SK-N-MC (cell line): ENCODE data around the gene ZBTB20.

Source experiments
- DNase-seq: peaks from one replicate; pipeline ENCODE4 v3.0.0-alpha.2; 2011; ENCODE audit warnings: low read depth, low spot score
- H3K27ac ChIP-seq: fragments of 200-600 bp; sonication (generic); 2 replicates; pipeline ENCODE4 v1.5.1; 2016; ENCODE audit warnings: mixed run types
- H3K36me3 ChIP-seq: fragments of 200-600 bp; sonication (generic); 2 replicates; pipeline ENCODE4 v1.6.1; 2017; ENCODE audit warnings: antibody characterized with exemption, low read length, mixed read lengths; ENCODE audit not compliant: insufficient read depth
- H3K4me3 ChIP-seq: fragments of 200-600 bp; sonication (generic); 2 replicates; pipeline ENCODE4 v1.5.1; 2016
- H3K9ac ChIP-seq: fragments of 200-600 bp; sonication (generic); 2 replicates; pipeline ENCODE4 v1.8.0; 2017; ENCODE audit warnings: mixed run types, mixed read lengths; ENCODE audit not compliant: insufficient read length
- H3K9me3 ChIP-seq: fragments of 200-600 bp; sonication (generic); 2 replicates; pipeline ENCODE4 v1.6.1; 2017; ENCODE audit warnings: low read depth, mild to moderate bottlenecking, antibody characterized with exemption, low read length, moderate library complexity, mixed read lengths
- EZH2 ChIP-seq: fragments of 200-600 bp; sonication (generic); IDR thresholded peaks from one replicate; pipeline ENCODE4 v1.6.1; 2017; ENCODE audit warnings: antibody characterized with exemption
- FOXP2 ChIP-seq: optimal IDR thresholded peaks from 2 replicates; pipeline ENCODE3; 2011; ENCODE audit warnings: mild to moderate bottlenecking, moderate library complexity; ENCODE audit not compliant: insufficient read depth; ENCODE audit errors: extremely low read length, control extremely low read depth
- POLR2AphosphoS5 ChIP-seq: IDR thresholded peaks from 2 replicates; pipeline ENCODE4 v1.6.1; 2012; ENCODE audit warnings: mild to moderate bottlenecking, low read depth, low read length, borderline replicate concordance

ZBTB20 gene

DNA sequence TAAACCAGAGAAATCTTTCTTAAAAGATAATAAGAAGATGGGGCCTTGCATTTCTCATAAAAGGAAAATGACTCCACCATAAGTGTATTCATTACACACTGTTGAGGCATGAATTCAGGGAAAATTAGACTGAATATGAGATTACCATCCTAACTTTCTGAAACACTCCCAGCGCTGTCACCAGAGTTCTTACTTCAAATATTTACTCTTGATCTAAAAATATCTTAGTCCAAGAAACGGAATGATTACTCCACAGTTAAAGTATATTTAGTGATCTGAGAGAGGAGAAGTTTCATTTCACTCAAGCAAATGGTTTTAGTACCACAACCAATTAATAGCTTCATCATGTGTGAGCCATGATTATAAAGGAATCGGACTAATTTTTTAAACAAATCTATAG is 300.3 kb downstream of the ZBTB20 start:
- no peak overlapping the region for H3K27ac ChIP-seq
- TF ChIP-seq EZH2, result no peak
- no peak for TF ChIP-seq POLR2AphosphoS5
- TF ChIP-seq FOXP2, result no peak
- no peak overlapping the region for H3K4me3 ChIP-seq
- H3K9me3 ChIP-seq, result no peaks in the 10 kb centered on the region
- H3K9ac ChIP-seq, result no peak overlapping the region
- no peak for DNase-seq
- no peaks in the 10 kb centered on the region for H3K36me3 ChIP-seq

GRCh38 chr3:114846252-114846651 is 300.8 kb downstream of the ZBTB20 start:
- H3K4me3 ChIP-seq, result no peak overlapping the region
- no peak overlapping the region for H3K27ac ChIP-seq
- no peaks in the 10 kb centered on the region for H3K9me3 ChIP-seq
- no peaks in the 10 kb centered on the region for H3K36me3 ChIP-seq
- no peak for DNase-seq
- no peak overlapping the region for H3K9ac ChIP-seq
- no peak for TF ChIP-seq FOXP2
- TF ChIP-seq POLR2AphosphoS5, result no peak
- TF ChIP-seq EZH2, result no peak

DNA sequence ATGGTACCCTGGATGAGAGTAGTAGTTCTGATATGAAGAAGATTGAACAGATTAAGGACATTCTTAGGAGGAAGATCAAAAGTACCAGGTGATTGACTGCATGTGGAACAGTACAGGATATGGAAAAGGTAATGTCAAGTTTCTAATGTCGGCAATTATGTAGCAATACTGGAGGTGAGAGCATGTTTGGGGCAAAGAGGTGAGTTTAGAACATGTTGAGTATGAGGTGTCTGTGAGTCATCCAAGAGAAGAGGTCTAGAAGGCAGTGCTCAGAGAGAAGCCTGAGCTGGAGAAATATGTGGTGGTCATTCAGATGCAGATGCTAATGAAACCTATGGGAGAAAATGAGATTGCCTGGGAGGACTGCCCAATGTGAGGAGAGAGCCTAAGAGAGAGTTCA is 305.6 kb downstream of the ZBTB20 start:
- no peaks in the 10 kb centered on the region for H3K9me3 ChIP-seq
- no peak overlapping the region for H3K27ac ChIP-seq
- no peak overlapping the region for H3K9ac ChIP-seq
- no peaks in the 10 kb centered on the region for H3K36me3 ChIP-seq
- no peak overlapping the region for H3K4me3 ChIP-seq
- no peak for DNase-seq
- TF ChIP-seq FOXP2 (no peak), POLR2AphosphoS5 (no peak), EZH2 (no peak)

GRCh38 chr3:114839476-114839875 is 307.6 kb downstream of the ZBTB20 start:
- DNase-seq, result no peak
- Histone ChIP-seq H3K27ac (no peak overlapping the region), H3K9ac (no peak overlapping the region), H3K9me3 (no peaks in the 10 kb centered on the region), H3K4me3 (no peak overlapping the region), H3K36me3 (no peaks in the 10 kb centered on the region)
- TF ChIP-seq FOXP2, result no peak
- no peak for TF ChIP-seq EZH2
- no peak for TF ChIP-seq POLR2AphosphoS5

DNA sequence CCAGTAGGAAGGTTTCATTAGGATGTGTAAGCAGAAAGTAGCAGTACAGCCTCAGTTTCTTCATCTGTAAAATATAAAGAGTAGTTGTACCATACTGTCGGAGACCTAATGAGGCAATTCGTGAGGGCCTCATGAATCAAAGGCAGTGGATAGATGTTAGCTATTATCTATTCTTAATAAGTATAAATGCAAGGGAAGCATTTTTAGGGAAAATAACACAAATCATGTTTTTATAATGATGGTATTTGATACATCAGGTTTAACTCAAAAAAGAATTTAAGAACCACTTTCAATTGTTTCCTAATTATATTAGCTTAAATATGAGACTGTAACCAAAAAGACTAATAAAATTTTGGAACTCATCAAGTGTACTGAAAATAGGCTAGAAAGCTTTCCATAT is 309.1 kb downstream of the ZBTB20 start:
- no peaks in the 10 kb centered on the region for H3K9me3 ChIP-seq
- H3K36me3 ChIP-seq, result no peaks in the 10 kb centered on the region
- H3K4me3 ChIP-seq, result no peak overlapping the region
- H3K27ac ChIP-seq, result no peak overlapping the region
- H3K9ac ChIP-seq, result no peak overlapping the region
- no peak for DNase-seq
- TF ChIP-seq FOXP2 (no peak), EZH2 (no peak)

DNA sequence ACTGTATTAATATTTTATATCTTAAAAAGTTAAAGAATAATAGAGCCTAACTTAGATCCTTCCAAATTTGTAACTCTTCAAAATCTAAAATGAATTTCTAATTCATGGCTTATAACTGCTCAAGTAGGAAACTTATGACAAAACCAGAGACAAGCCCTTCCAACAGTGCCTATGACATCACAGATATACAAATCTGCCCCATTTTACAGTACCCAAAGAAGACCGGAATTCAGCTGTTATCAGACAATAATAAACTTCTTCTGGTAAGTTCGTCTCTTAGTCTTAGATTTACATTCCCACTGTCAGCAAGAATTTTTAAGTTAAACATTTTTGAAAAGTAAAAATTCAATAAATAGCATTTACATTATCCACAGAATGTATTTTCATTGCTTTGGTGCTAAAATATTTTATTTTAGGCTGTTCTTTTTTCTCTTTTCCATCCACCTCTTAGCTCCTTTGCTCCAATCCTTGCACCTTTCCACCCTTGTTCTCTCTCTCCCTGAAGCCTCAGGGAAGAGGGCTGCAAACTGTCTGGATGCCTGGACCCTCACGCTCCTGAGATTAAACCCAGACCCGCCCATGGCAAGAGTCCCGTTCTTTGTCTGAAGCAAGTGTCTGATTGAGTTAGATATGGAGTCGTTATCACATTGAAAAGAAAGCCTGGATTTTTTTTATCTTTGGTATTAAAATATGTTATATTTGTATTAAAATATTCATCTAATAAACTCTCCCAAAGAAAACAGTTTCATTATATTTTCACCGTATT is 312.7 kb downstream of the ZBTB20 start:
- H3K9ac ChIP-seq, result no peak overlapping the region
- TF ChIP-seq EZH2 (no peak), FOXP2 (no peak), POLR2AphosphoS5 (no peak)
- H3K9me3 ChIP-seq, result no peaks in the 10 kb centered on the region
- H3K27ac ChIP-seq, result no peak overlapping the region
- H3K4me3 ChIP-seq, result no peak overlapping the region
- DNase-seq, result no peak
- H3K36me3 ChIP-seq, result no peaks in the 10 kb centered on the region

DNA sequence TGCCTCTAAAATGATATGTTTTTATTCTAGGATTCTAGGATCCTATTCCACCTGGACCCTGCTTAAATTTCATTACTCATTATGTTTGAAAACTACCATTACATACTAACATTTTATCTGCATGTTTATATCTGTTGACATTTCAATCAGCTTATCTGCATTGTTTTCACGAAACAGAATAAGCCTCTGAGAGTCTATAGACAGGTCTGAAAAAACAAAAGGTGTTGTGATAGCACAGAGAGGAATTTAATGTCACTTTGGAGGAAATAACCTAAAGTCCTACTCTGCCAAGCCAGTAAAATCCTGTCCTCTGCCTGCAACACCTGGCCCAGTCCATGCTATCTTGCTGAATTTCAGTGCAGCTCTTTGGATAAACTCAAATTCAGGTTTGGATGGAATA is 315.2 kb downstream of the ZBTB20 start:
- Histone ChIP-seq H3K27ac (no peak overlapping the region), H3K4me3 (no peak overlapping the region), H3K36me3 (no peaks in the 10 kb centered on the region), H3K9me3 (no peaks in the 10 kb centered on the region), H3K9ac (no peak overlapping the region)
- TF ChIP-seq EZH2, result no peak
- TF ChIP-seq POLR2AphosphoS5, result no peak
- TF ChIP-seq FOXP2, result no peak
- no peak for DNase-seq

DNA sequence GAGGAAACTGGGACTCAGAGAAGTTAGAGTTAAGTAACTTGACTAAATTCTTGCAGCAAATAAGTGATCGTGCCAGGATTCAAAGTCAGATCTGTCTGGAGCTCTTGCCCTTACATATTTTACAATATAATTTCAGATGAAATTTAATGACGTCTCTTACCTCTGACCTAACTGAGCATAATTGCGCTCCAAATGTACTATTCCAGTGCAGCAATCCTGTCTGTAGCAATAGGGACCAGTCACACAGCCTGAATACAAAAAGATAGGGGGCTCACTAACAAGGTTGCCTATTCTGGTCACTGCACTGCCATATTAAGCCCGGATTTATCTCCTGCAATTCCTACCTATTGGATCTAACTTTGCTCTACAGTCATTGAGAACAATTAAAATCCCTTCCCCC is 316.4 kb downstream of the ZBTB20 start:
- Histone ChIP-seq H3K27ac (no peak overlapping the region), H3K4me3 (no peak overlapping the region), H3K36me3 (no peaks in the 10 kb centered on the region), H3K9ac (no peak overlapping the region), H3K9me3 (no peaks in the 10 kb centered on the region)
- no peak for DNase-seq
- TF ChIP-seq FOXP2 (no peak), EZH2 (no peak), POLR2AphosphoS5 (no peak)

DNA sequence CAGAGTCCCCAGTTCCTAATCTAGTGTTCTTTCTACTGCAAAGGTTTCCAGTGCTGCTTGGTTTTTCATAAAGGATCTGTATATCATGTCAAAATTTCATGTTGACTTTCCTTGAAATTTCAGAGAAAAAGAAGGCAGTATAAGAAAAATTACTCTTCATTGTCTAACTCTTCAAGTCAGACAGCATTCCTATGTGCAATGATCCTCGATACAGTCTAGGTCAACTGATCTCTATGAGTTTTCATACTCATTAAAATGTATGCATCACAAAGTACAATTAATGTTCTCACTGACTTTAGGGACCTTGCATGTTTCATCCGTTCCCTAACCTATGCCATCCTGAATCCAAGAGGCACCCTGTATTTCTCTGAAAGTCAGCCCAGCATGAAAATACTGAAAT is 317.3 kb downstream of the ZBTB20 start:
- H3K9ac ChIP-seq, result no peak overlapping the region
- no peaks in the 10 kb centered on the region for H3K36me3 ChIP-seq
- TF ChIP-seq POLR2AphosphoS5 (no peak), FOXP2 (no peak), EZH2 (no peak)
- H3K4me3 ChIP-seq, result no peak overlapping the region
- no peaks in the 10 kb centered on the region for H3K9me3 ChIP-seq
- no peak overlapping the region for H3K27ac ChIP-seq
- no peak for DNase-seq
